Activated naive CD8-positive, alpha-beta T cell treated with anti-CD3 and anti-CD28 coated beads, Interleukin-2, amount 10 ng/mL, durations not matched to agents 7 days and 5 days (primary cell): ENCODE measurements around the gene ZC3H6. TPM values are rescaled to one million over a fixed set of nuclear protein-coding genes. Genes with fewer than 3 reads are reported as not detected.
A peak's percentile ranks its signal among the peaks of the same experiment; 100 is the strongest.

Experiments used
- ATAC-seq: fragments of 150-1000 bp; cut with Tn5 transposase; one replicate; pipeline ENCODE4 v1.10.0; 2021; ENCODE audit warnings: low read depth, moderate library complexity
- POLR2A ChIA-PET: fragments of 350-600 bp; sonication (Branson Sonifier 250); formaldehyde crosslinking; loops from one replicate; lab custom pipeline; 2021; ENCODE audit warnings: antibody characterized with exemption; lab: Charles Lee
- DNase-seq: peaks from one replicate; pipeline ENCODE4 v3.0.0; 2021
- H3K27ac Mint-ChIP-seq: one replicate; pipeline ENCODE4 v1.8.0; 2022; ENCODE audit warnings: mild to moderate bottlenecking, mixed read lengths
- H3K27me3 Mint-ChIP-seq: one replicate; pipeline ENCODE4 v1.8.0; 2022; ENCODE audit warnings: mild to moderate bottlenecking, moderate library complexity, mixed read lengths
- H3K36me3 Mint-ChIP-seq: one replicate; pipeline ENCODE4 v1.8.0; 2021; ENCODE audit warnings: mild to moderate bottlenecking, mixed read lengths
- H3K4me1 Mint-ChIP-seq: one replicate; pipeline ENCODE4 v1.8.0; 2021; ENCODE audit warnings: mixed read lengths
- H3K4me3 Mint-ChIP-seq: one replicate; pipeline ENCODE4 v1.8.0; 2022; ENCODE audit warnings: mild to moderate bottlenecking, moderate library complexity, mixed read lengths
- H3K9me3 Mint-ChIP-seq: one replicate; pipeline ENCODE4 v1.8.0; 2021; ENCODE audit warnings: mixed read lengths
- total RNA-seq, 2 experiments: library from RNA; stranded (reverse); gene quantifications; one replicate each; pipeline ENCODE4 v1.2.3, GENCODE V29; 2021

ZC3H6 gene
- total RNA-seq, result 10 to 100 TPM; 21.3 to 22.5 TPM

- DNase-seq (peak; percentile 100), ATAC-seq (peak; percentile 96)
- POLR2A ChIA-PET, result interaction anchor here (1.0 to 1.1 kb wide), 2 partner anchors 20 to 308 kb away, joined by 4 to 13 read pairs; partner anchors contain the start of gene ZC3H8
- Mint-ChIP-seq H3K4me1 (peaks cover 10% of the 10 kb centered on the region), H3K27me3 (no peaks in the 10 kb centered on the region), H3K9me3 (no peaks in the 10 kb centered on the region), H3K36me3 (no peaks in the 10 kb centered on the region), H3K27ac (peak within 1 kb of the TSS; percentile 98), H3K4me3 (peak within 1 kb of the TSS; percentile 92)
Measured at GRCh38 chr2:112275311-112275886, at the start of gene ZC3H6. Gene ZC3H6, plus strand, starts transcription at chr2:112275597. Its CDS starts 398 bp downstream, at chr2:112275995.

GRCh38 chr2:112229348-112229747, 46.0 kb upstream of the ZC3H6 start:
- DNase-seq, result no peak
- POLR2A ChIA-PET, result no interaction called here
- no peak overlapping the region for H3K4me3 Mint-ChIP-seq
- H3K27ac Mint-ChIP-seq, result no peak overlapping the region
- no peaks in the 10 kb centered on the region for H3K27me3 Mint-ChIP-seq
- H3K4me1 Mint-ChIP-seq, result no peaks in the 10 kb centered on the region
- no peak for ATAC-seq
- peaks cover 27% of the 10 kb centered on the region for H3K36me3 Mint-ChIP-seq
- no peaks in the 10 kb centered on the region for H3K9me3 Mint-ChIP-seq

GRCh38 chr2:112230371-112230770, 45.0 kb upstream of the ZC3H6 start:
- DNase-seq (no peak), ATAC-seq (no peak)
- H3K27ac Mint-ChIP-seq, result no peak overlapping the region
- POLR2A ChIA-PET, result no interaction called here
- no peaks in the 10 kb centered on the region for H3K27me3 Mint-ChIP-seq
- no peak overlapping the region for H3K4me3 Mint-ChIP-seq
- peaks cover 22% of the 10 kb centered on the region for H3K36me3 Mint-ChIP-seq
- H3K9me3 Mint-ChIP-seq, result no peaks in the 10 kb centered on the region
- H3K4me1 Mint-ChIP-seq, result no peaks in the 10 kb centered on the region

GRCh38 chr2:112239862-112240261, 35.5 kb upstream of the ZC3H6 start:
- DNase-seq (no peak), ATAC-seq (no peak)
- Mint-ChIP-seq H3K9me3 (no peaks in the 10 kb centered on the region), H3K4me3 (no peak overlapping the region), H3K4me1 (peaks cover 1% of the 10 kb centered on the region), H3K27ac (no peak overlapping the region), H3K36me3 (peaks cover 15% of the 10 kb centered on the region), H3K27me3 (no peaks in the 10 kb centered on the region)
- POLR2A ChIA-PET, result no interaction called here

- peaks cover 1% of the 10 kb centered on the region for H3K4me1 Mint-ChIP-seq
- no peak overlapping the region for H3K27ac Mint-ChIP-seq
- peaks cover 2% of the 10 kb centered on the region for H3K9me3 Mint-ChIP-seq
- POLR2A ChIA-PET, result no interaction called here
- H3K4me3 Mint-ChIP-seq, result no peak overlapping the region
- DNase-seq, result no peak
- H3K36me3 Mint-ChIP-seq, result peaks cover 30% of the 10 kb centered on the region
- no peak for ATAC-seq
- no peaks in the 10 kb centered on the region for H3K27me3 Mint-ChIP-seq
Measured at GRCh38 chr2:112242384-112242783, 33.0 kb upstream of the ZC3H6 start.

GRCh38 chr2:112243233-112243632, 32.2 kb upstream of the ZC3H6 start:
- POLR2A ChIA-PET, result no interaction called here
- no peaks in the 10 kb centered on the region for H3K27me3 Mint-ChIP-seq
- H3K27ac Mint-ChIP-seq, result no peak overlapping the region
- peaks cover 1% of the 10 kb centered on the region for H3K4me1 Mint-ChIP-seq
- H3K36me3 Mint-ChIP-seq, result peaks cover 38% of the 10 kb centered on the region
- DNase-seq (no peak), ATAC-seq (no peak)
- peaks cover 2% of the 10 kb centered on the region for H3K9me3 Mint-ChIP-seq
- H3K4me3 Mint-ChIP-seq, result no peak overlapping the region

GRCh38 chr2:112244854-112245253, 30.5 kb upstream of the ZC3H6 start:
- DNase-seq (no peak), ATAC-seq (no peak)
- peaks cover 2% of the 10 kb centered on the region for H3K9me3 Mint-ChIP-seq
- peaks cover 1% of the 10 kb centered on the region for H3K4me1 Mint-ChIP-seq
- no peak overlapping the region for H3K27ac Mint-ChIP-seq
- no peak overlapping the region for H3K4me3 Mint-ChIP-seq
- no peaks in the 10 kb centered on the region for H3K27me3 Mint-ChIP-seq
- POLR2A ChIA-PET, result no interaction called here
- H3K36me3 Mint-ChIP-seq, result peaks cover 39% of the 10 kb centered on the region

GRCh38 chr2:112251271-112251670, 24.1 kb upstream of the ZC3H6 start:
- Mint-ChIP-seq H3K9me3 (peaks cover 1% of the 10 kb centered on the region), H3K4me1 (peaks cover 12% of the 10 kb centered on the region), H3K27ac (no peak overlapping the region), H3K4me3 (no peak overlapping the region), H3K36me3 (peaks cover 23% of the 10 kb centered on the region), H3K27me3 (no peaks in the 10 kb centered on the region)
- POLR2A ChIA-PET, result interaction anchor here (1.1 kb wide), 1 partner anchor 69 kb away, joined by 3 read pairs; no protein-coding TSS in a partner anchor
- no peak for ATAC-seq
- no peak for DNase-seq

GRCh38 chr2:112253261-112253815, 22.1 kb upstream of the ZC3H6 start:
- H3K27me3 Mint-ChIP-seq, result no peaks in the 10 kb centered on the region
- no peak overlapping the region for H3K27ac Mint-ChIP-seq

GRCh38 chr2:112254466-112255240, 20.7 kb upstream of the ZC3H6 start, which contains the start of gene ZC3H8:
Gene ZC3H8, minus strand, starts transcription at chr2:112255042. Its CDS starts 61 bp downstream, at chr2:112254981.
- Mint-ChIP-seq H3K27me3 (no peaks in the 10 kb centered on the region), H3K36me3 (peaks cover 5% of the 10 kb centered on the region), H3K4me1 (peaks cover 19% of the 10 kb centered on the region), H3K4me3 (peak within 1 kb of the TSS; percentile 82), H3K27ac (peak within 1 kb of the TSS; percentile 91), H3K9me3 (no peaks in the 10 kb centered on the region)
- POLR2A ChIA-PET, result interaction anchor here (0.9 to 2.1 kb wide), 9 partner anchors 14 to 330 kb away, joined by 3 to 13 read pairs (median 7); partner anchors contain the start of genes CHCHD5 and TMEM87B
- ATAC-seq (peak; percentile 96), DNase-seq (peak; percentile 99)

More at GRCh38 chr2:112253261-112253815, 22.1 kb upstream of the ZC3H6 start:
- ATAC-seq, result no peak
- POLR2A ChIA-PET, result interaction anchor here (2.1 kb wide), 1 partner anchor 71 kb away, joined by 7 read pairs; no protein-coding TSS in a partner anchor
- H3K4me1 Mint-ChIP-seq, result peaks cover 12% of the 10 kb centered on the region
- peak overlapping the region; percentile 37 for H3K4me3 Mint-ChIP-seq
- H3K9me3 Mint-ChIP-seq, result no peaks in the 10 kb centered on the region
- DNase-seq, result no peak
- H3K36me3 Mint-ChIP-seq, result peaks cover 7% of the 10 kb centered on the region

GRCh38 chr2:112255875-112256274, 19.5 kb upstream of the ZC3H6 start:
- no peak for ATAC-seq
- Mint-ChIP-seq H3K4me3 (no peak overlapping the region), H3K27me3 (no peaks in the 10 kb centered on the region), H3K27ac (no peak overlapping the region), H3K4me1 (peaks cover 22% of the 10 kb centered on the region), H3K36me3 (peaks cover 5% of the 10 kb centered on the region), H3K9me3 (no peaks in the 10 kb centered on the region)
- POLR2A ChIA-PET, result interaction anchor here (1.2 to 1.8 kb wide), 4 partner anchors 15 to 329 kb away, joined by 3 to 13 read pairs (median 6); partner anchors contain the start of gene CHCHD5
- no peak for DNase-seq

GRCh38 chr2:112256654-112257053, 18.7 kb upstream of the ZC3H6 start:
- H3K4me1 Mint-ChIP-seq, result peaks cover 22% of the 10 kb centered on the region
- H3K9me3 Mint-ChIP-seq, result peaks cover 2% of the 10 kb centered on the region
- no peak overlapping the region for H3K27ac Mint-ChIP-seq
- peaks cover 5% of the 10 kb centered on the region for H3K36me3 Mint-ChIP-seq
- POLR2A ChIA-PET, result no interaction called here
- H3K27me3 Mint-ChIP-seq, result peaks cover 2% of the 10 kb centered on the region
- no peak for ATAC-seq
- no peak overlapping the region for H3K4me3 Mint-ChIP-seq
- DNase-seq, result no peak

- Mint-ChIP-seq H3K27me3 (peaks cover 3% of the 10 kb centered on the region), H3K36me3 (peaks cover 5% of the 10 kb centered on the region), H3K9me3 (peaks cover 5% of the 10 kb centered on the region), H3K27ac (no peak overlapping the region), H3K4me1 (peaks cover 22% of the 10 kb centered on the region), H3K4me3 (no peak overlapping the region)
- no peak for DNase-seq
- ATAC-seq, result no peak
- POLR2A ChIA-PET, result no interaction called here
Measured at GRCh38 chr2:112257575-112257974, 17.8 kb upstream of the ZC3H6 start.
